GM12878 (cell line): Measurements from ENCODE around the gene KRR1. TPM values are rescaled to one million over a fixed set of nuclear protein-coding genes. Genes with fewer than 3 reads are reported as not detected.

Source experiments
- ATAC-seq: fragments of 200-7000 bp; cut with Tn5 transposase; 3 replicates; pipeline ENCODE4 v1.9.1; 2020; ENCODE audit warnings: mild to moderate bottlenecking, moderate library complexity
- BruUV-seq: library from RNA; stranded (reverse); fragments of 400-500 nt; replicated peaks from 2 replicates; lab custom pipeline; 2021; lab: Mats Ljungman, UMichigan
- CTCF ChIA-PET: fragments of 300-600 bp; sonication (Branson Sonifier 250); formaldehyde crosslinking; extraction: SDS; loops from one replicate; lab custom pipeline; 2021; ENCODE audit warnings: inconsistent platforms; lab: Yijun Ruan, JAX
- POLR2A ChIA-PET: fragments of 350-600 bp; formaldehyde crosslinking; extraction: SDS; loops from one replicate; lab custom pipeline; 2021; ENCODE audit warnings: inconsistent platforms; lab: Charles Lee
- RAD21 ChIA-PET: fragments of 300-600 bp; sonication (Branson Sonifier 250); formaldehyde crosslinking; loops from one replicate; lab custom pipeline; 2023; ENCODE audit warnings: antibody characterized with exemption; ENCODE audit not compliant: unreplicated experiment; lab: Charles Lee
- SMC1A ChIA-PET: fragments of 300-600 bp; sonication (Branson Sonifier 250); formaldehyde crosslinking; loops from one replicate; lab custom pipeline; 2023; ENCODE audit not compliant: unreplicated experiment, uncharacterized antibody; lab: Charles Lee
- DNase-seq: peaks from one replicate; pipeline ENCODE4 v3.0.0-alpha.2; 2011; ENCODE audit warnings: low read depth, low spot score
- FAIRE-seq: peaks from 3 replicates; lab custom pipeline; 2011; peaks lifted over from hg19 to GRCh38; lab: Jason Lieb, UNC
- H2AFZ ChIP-seq: 2 replicates; pipeline ENCODE4 v1.6.0; 2011; ENCODE audit warnings: low read depth, low read length, control low read depth; ENCODE audit not compliant: control insufficient read depth
- H3K27ac ChIP-seq: 2 replicates; pipeline ENCODE4 v1.5.1; 2011; ENCODE audit warnings: control low read depth; ENCODE audit not compliant: control insufficient read depth, insufficient read depth
- H3K27me3 ChIP-seq, 2 experiments: replicated peaks in 1 of 2; 2 replicates each; pipeline versions ENCODE4 v1.6.0 to v1.6.1; 2011; ENCODE audit warnings: low read length in 1 of 2; ENCODE audit not compliant: control insufficient read depth in 2 of 2, insufficient read depth in 2 of 2
- H3K36me3 ChIP-seq, 2 experiments: 2 replicates each; pipeline ENCODE4 v1.5.1; 2011; ENCODE audit warnings: low read length in 1 of 2; ENCODE audit not compliant: control insufficient read depth in 2 of 2, insufficient read depth in 2 of 2
- H3K4me1 ChIP-seq: 2 replicates; pipeline ENCODE4 v1.6.1; 2011; ENCODE audit warnings: mild to moderate bottlenecking, low read length, moderate library complexity, mixed read lengths; ENCODE audit not compliant: control insufficient read depth, insufficient read depth
- H3K4me2 ChIP-seq: 2 replicates; pipeline ENCODE4 v1.6.0; 2011; ENCODE audit warnings: control low read depth; ENCODE audit not compliant: control insufficient read depth, insufficient read depth
- H3K4me3 ChIP-seq: fragments of 200-600 bp; sonication (generic); 2 replicates; pipeline ENCODE4 v1.5.1; 2016
- H3K79me2 ChIP-seq: 2 replicates; pipeline ENCODE4 v1.6.0; 2011; ENCODE audit warnings: low read length; ENCODE audit not compliant: control insufficient read depth, insufficient read depth
- H3K9ac ChIP-seq: 2 replicates; pipeline ENCODE4 v1.8.0; 2011; ENCODE audit warnings: low read length, control low read depth, mixed read lengths; ENCODE audit not compliant: control insufficient read depth, insufficient read depth
- H3K9me3 ChIP-seq: replicated peaks from 3 replicates; pipeline ENCODE4 v1.5.1; 2011; ENCODE audit warnings: mild to moderate bottlenecking, low read length; ENCODE audit not compliant: control insufficient read depth, insufficient read depth
- H4K20me1 ChIP-seq: 2 replicates; pipeline ENCODE4 v1.6.0; 2011; ENCODE audit not compliant: control insufficient read depth, insufficient read depth
- BCL11A ChIP-seq: IDR thresholded peaks from 2 replicates; pipeline ENCODE4 v1.6.1; 2011; ENCODE audit warnings: low read depth, low read length
- BMI1 ChIP-seq: fragments of 450-650 bp; IDR thresholded peaks from 2 replicates; pipeline ENCODE4 v1.6.1; 2016; ENCODE audit warnings: mild to moderate bottlenecking, moderate library complexity, borderline replicate concordance
- CEBPB ChIP-seq, 2 experiments: fragments of 150-350 bp in 1 of 2; IDR thresholded peaks; 2 replicates each; pipeline ENCODE4 v1.6.1; 2012 to 2014; ENCODE audit warnings: low read depth in 2 of 2, low read length in 2 of 2, borderline replicate concordance in 1 of 2, inconsistent platforms in 1 of 2
- CREB1 ChIP-seq: IDR thresholded peaks from 2 replicates; pipeline ENCODE4 v1.6.1; 2012; ENCODE audit warnings: low read depth, mild to moderate bottlenecking, inconsistent platforms
- NFYB ChIP-seq: IDR thresholded peaks from 2 replicates; pipeline ENCODE4 v1.6.1; 2011; ENCODE audit warnings: low read depth, mild to moderate bottlenecking, low read length, improper control_type of control experiment, moderate library complexity; ENCODE audit not compliant: insufficient read depth
- ZNF687 ChIP-seq: fragments of 450-650 bp; IDR thresholded peaks from 2 replicates; pipeline ENCODE4 v1.6.1; 2017; ENCODE audit warnings: mild to moderate bottlenecking, moderate library complexity
- WGBS: methylation state at CpG from one replicate; pipeline ENCODE4 v1.1.6; 2016; ENCODE audit warnings: low lambda C conversion rate; ENCODE audit not compliant: insufficient replicate concordance, insufficient coverage; ENCODE audit errors: missing lambda C conversion rate; 5-methylcytosine and 5-hydroxymethylcytosine counted together
- in situ Hi-C: fragments of 300-500 bp; cut with MboI; formaldehyde crosslinking; loops from 9 replicates; pipeline ENCODE4 v1.14.3; 2018; ENCODE audit warnings: mixed read lengths
- intact Hi-C: fragments of 100-400 bp; cut with micrococcal nuclease; formaldehyde crosslinking; loops from one replicate; pipeline ENCODE4 v1.14.2; 2022; ENCODE audit not compliant: unreplicated experiment
- polyA plus RNA-seq, 11 experiments: library from polyadenylated mRNA; depleted of rRNA in 4 of 11; unstranded in 6 of 11; stranded (reverse) in 5 of 11; fragments of >200 nt; fragmentation: Nextera tagmentation in 4 of 11; fragmentation: Illumina TruSeq in 1 of 11; extraction: Ambion mirVana in 4 of 11; extraction: Trizol in 1 of 11; gene quantifications; 1 replicate in 1 of 11; 2 replicates in 10 of 11; pipeline versions ENCODE4 v1.2.1 to v1.2.3, GENCODE V29; 2011 to 2016; ENCODE audit warnings: inconsistent platforms in 2 of 11, missing spikeins in 2 of 11, low read depth in 1 of 11
- total RNA-seq, 4 experiments: library from RNA; depleted of rRNA in 3 of 4; stranded (reverse); fragments of >200 nt in 3 of 4; fragmentation: Illumina TruSeq in 1 of 4; extraction: Trizol in 1 of 4; gene quantifications; 2 replicates each; pipeline versions ENCODE4 v1.2.1 to v1.2.3, GENCODE V29; 2013 to 2021

Gene KRR1
- total and polyA plus RNA-seq, 10 of the 15 experiments (the other 5 are each of a cell fraction or from before 2014, with no cell fraction given), result 29.6 to 103 (median 75.3) TPM

DNA sequence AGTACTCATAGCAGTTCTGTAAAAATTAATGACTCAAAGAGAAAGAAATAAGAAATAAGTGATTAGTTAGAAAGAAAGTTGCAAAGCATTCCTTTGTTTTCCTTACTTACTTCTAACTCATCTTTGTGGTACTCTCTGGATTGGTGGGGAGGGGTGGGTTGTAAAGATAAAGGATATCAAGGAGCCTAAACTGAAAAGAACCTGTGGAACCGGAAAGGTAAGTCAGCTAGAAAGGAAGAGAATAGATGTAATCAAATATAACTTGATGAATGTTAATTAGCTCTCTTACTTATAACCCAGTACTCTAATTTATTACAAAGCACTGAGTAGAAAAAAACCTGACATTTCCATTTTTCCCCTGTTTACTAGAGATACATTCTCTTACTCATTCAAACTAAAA is 37.5 kb upstream of the KRR1 start (continued):
- TF ChIP-seq ZNF687 (no peak), CREB1 (no peak)

- TF ChIP-seq CEBPB (IDR thresholded peaks at IDR 0.05; ENCODE audit: borderline replicate concordance in 1 of 2, low read depth in 2 of 2, low read length in 2 of 2) (no peak), NFYB (no peak), BCL11A (no peak), BMI1 (no peak)
- FAIRE-seq, result no peak
- no peak for ATAC-seq
- RAD21 ChIA-PET, result interaction anchor here (0.8 to 1.0 kb wide), 2 partner anchors 8 to 15 kb away, joined by 3 read pairs; no protein-coding TSS in a partner anchor
- H3K4me2 ChIP-seq, result no peak overlapping the region
- no peaks in the 10 kb centered on the region for H3K27me3 ChIP-seq
- no peak overlapping the region for H3K9ac ChIP-seq
- H3K79me2 ChIP-seq, result no peaks in the 10 kb centered on the region
- no peak for DNase-seq
- WGBS, result 0% methylated on average over 1 of the region's 1 CpG
- POLR2A ChIA-PET, result no interaction called here
- no TSS peak for BruUV-seq
- H3K4me3 ChIP-seq, result no peak overlapping the region
- intact Hi-C loops (no loop called here), in situ Hi-C loops (no loop called here)
- SMC1A ChIA-PET, result interaction anchor here (0.6 to 4.8 kb wide), 6 partner anchors 13 to 487 kb away, joined by 3 to 26 read pairs (median 3); no protein-coding TSS in a partner anchor
- H3K36me3 ChIP-seq, result no peaks in the 10 kb centered on the region
- no peak overlapping the region for H3K27ac ChIP-seq
- CTCF ChIA-PET, result interaction anchor here (0.9 to 2.1 kb wide), 3 partner anchors 8 to 18 kb away, joined by 4 to 11 read pairs (median 7); no protein-coding TSS in a partner anchor
- H2AFZ ChIP-seq, result no peak overlapping the region
- H3K4me1 ChIP-seq, result no peaks in the 10 kb centered on the region
- no peaks in the 10 kb centered on the region for H4K20me1 ChIP-seq
- H3K9me3 ChIP-seq, result no peaks in the 10 kb centered on the region
Measured at GRCh38 chr12:75545636-75546035, 34.2 kb upstream of the KRR1 start.
